ENCODE results near the gene DRAXIN.

Gene DRAXIN

GRCh38 chr1:11752359-11753088, 61.0 kb downstream of the DRAXIN start:
- DNase-seq, result no peak
- no peaks in the 10 kb centered on the region for H3K9me3 ChIP-seq
- TF ChIP-seq, protein P1, sequence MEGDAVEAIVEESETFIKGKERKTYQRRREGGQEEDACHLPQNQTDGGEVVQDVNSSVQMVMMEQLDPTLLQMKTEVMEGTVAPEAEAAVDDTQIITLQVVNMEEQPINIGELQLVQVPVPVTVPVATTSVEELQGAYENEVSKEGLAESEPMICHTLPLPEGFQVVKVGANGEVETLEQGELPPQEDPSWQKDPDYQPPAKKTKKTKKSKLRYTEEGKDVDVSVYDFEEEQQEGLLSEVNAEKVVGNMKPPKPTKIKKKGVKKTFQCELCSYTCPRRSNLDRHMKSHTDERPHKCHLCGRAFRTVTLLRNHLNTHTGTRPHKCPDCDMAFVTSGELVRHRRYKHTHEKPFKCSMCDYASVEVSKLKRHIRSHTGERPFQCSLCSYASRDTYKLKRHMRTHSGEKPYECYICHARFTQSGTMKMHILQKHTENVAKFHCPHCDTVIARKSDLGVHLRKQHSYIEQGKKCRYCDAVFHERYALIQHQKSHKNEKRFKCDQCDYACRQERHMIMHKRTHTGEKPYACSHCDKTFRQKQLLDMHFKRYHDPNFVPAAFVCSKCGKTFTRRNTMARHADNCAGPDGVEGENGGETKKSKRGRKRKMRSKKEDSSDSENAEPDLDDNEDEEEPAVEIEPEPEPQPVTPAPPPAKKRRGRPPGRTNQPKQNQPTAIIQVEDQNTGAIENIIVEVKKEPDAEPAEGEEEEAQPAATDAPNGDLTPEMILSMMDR (IDR thresholded peaks at IDR 0.05), result no peak

GRCh38 chr1:11753555-11754208, 62.2 kb downstream of the DRAXIN start:
- Histone ChIP-seq H3K27me3 (peaks cover 0 to 16% of the 10 kb centered on the region in 2 donors), H3K27ac (no peak overlapping the region), H3K9me3 (no peaks in the 10 kb centered on the region), H3K36me3 (peaks cover 16 to 31% (median 25%) of the 10 kb centered on the region in 3 donors), H3K4me3 (no peak overlapping the region), H3K4me1 (no peaks in the 10 kb centered on the region)
- DNase-seq, result no peak
- intact Hi-C loops (cut with DNase I; ENCODE audit: low total_unique reads), result no loop called here
- TF ChIP-seq, protein P1 (IDR thresholded peaks at IDR 0.05), result no peak

More at GRCh38 chr1:11752359-11753088, 61.0 kb downstream of the DRAXIN start:
- Histone ChIP-seq H3K36me3 (peaks cover 16 to 42% (median 37%) of the 10 kb centered on the region in 3 donors), H3K4me1 (no peaks in the 10 kb centered on the region), H3K27me3 (peaks cover 0 to 16% of the 10 kb centered on the region in 2 donors), H3K27ac (no peak overlapping the region), H3K4me3 (no peak overlapping the region)
- intact Hi-C loops (cut with DNase I; ENCODE audit: low total_unique reads), result no loop called here

GRCh38 chr1:11757047-11757446, 65.5 kb downstream of the DRAXIN start:
- intact Hi-C loops (cut with DNase I; ENCODE audit: low total_unique reads), result no loop called here

DNA sequence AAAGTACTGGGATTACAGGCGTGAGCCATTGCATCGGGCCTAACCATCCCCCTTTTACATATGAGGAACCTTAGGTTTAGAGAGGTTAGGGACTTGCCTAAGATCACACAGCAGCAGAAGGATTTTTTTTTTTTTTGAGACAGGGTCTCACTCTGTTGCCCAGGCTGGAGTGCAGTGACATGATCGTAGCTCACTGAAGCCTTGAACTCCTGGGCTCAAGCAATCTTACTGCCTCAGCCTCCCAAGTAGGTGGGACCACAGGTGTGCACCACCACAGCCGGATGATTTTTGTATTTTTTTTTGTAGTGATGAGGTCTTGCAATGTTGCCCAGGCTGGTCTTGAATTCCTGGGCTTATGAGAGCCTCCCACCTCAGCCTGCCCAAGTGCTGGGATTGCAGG, 68.3 kb downstream of the DRAXIN start:
- H3K27ac ChIP-seq, result no peak overlapping the region
- no peak for DNase-seq
- no peaks in the 10 kb centered on the region for H3K4me1 ChIP-seq
- TF ChIP-seq, protein P1 (IDR thresholded peaks at IDR 0.05), result no peak
- no peaks in the 10 kb centered on the region for H3K36me3 ChIP-seq
- intact Hi-C loops (cut with DNase I; ENCODE audit: low total_unique reads), result no loop called here
- no peak overlapping the region for H3K4me3 ChIP-seq
- peaks cover 0 to 41% of the 10 kb centered on the region in 2 donors for H3K27me3 ChIP-seq
- no peaks in the 10 kb centered on the region for H3K9me3 ChIP-seq

More at GRCh38 chr1:11757047-11757446, 65.5 kb downstream of the DRAXIN start:
- peaks cover 0 to 37% of the 10 kb centered on the region in 2 donors for H3K27me3 ChIP-seq
- no peak for DNase-seq
- H3K4me3 ChIP-seq, result no peak overlapping the region
- H3K27ac ChIP-seq, result no peak overlapping the region
- no peaks in the 10 kb centered on the region for H3K36me3 ChIP-seq
- H3K4me1 ChIP-seq, result no peaks in the 10 kb centered on the region
- H3K9me3 ChIP-seq, result no peaks in the 10 kb centered on the region
- TF ChIP-seq, protein P1 (IDR thresholded peaks at IDR 0.05), result no peak

- H3K9me3 ChIP-seq, result no peaks in the 10 kb centered on the region
- no peak overlapping the region for H3K4me3 ChIP-seq
Measured at GRCh38 chr1:11761285-11761684, 69.8 kb downstream of the DRAXIN start.

More at GRCh38 chr1:11761285-11761684, 69.8 kb downstream of the DRAXIN start:
- no peak for DNase-seq
- Histone ChIP-seq H3K4me1 (no peaks in the 10 kb centered on the region), H3K27ac (no peak overlapping the region), H3K36me3 (no peaks in the 10 kb centered on the region), H3K27me3 (peaks cover 0 to 39% of the 10 kb centered on the region in 2 donors)
- intact Hi-C loops (cut with DNase I; ENCODE audit: low total_unique reads), result no loop called here
- TF ChIP-seq, protein P1 (IDR thresholded peaks at IDR 0.05), result no peak
